ENCODE results near the gene ASCC1. TPM values are rescaled to one million over a fixed set of nuclear protein-coding genes. Genes with fewer than 3 reads are reported as not detected.
A peak's percentile ranks its signal among the peaks of the same experiment; 100 is the strongest.

Gene ASCC1
- total and polyA plus RNA-seq, 8 donors = 5.4 to 26.0 (median 16.0) TPM

- ATAC-seq (peak in 3 of 4 donors; percentile 15 to 45 (median 17)), DNase-seq (no peak), FAIRE-seq (no peak)
- 87 to 90% methylated on average over 9 of the region's 9 CpGs for WGBS, 2 donors
- intact Hi-C loops (cut with DNase I) = no loop called here
- Histone ChIP-seq H3K36me3 (peaks cover 0 to 6% (median 0%) of the 10 kb centered on the region in 3 donors), H3K4me3 (no peak overlapping the region), H3K27ac (no peak overlapping the region), H3K27me3 (peaks cover 0 to under 1% (median 0%) of the 10 kb centered on the region in 4 donors), H3K4me1 (peaks cover 20 to 22% (median 22%) of the 10 kb centered on the region in 3 donors), H3K9me3 (no peaks in the 10 kb centered on the region)
- TF ChIP-seq, protein P1, sequence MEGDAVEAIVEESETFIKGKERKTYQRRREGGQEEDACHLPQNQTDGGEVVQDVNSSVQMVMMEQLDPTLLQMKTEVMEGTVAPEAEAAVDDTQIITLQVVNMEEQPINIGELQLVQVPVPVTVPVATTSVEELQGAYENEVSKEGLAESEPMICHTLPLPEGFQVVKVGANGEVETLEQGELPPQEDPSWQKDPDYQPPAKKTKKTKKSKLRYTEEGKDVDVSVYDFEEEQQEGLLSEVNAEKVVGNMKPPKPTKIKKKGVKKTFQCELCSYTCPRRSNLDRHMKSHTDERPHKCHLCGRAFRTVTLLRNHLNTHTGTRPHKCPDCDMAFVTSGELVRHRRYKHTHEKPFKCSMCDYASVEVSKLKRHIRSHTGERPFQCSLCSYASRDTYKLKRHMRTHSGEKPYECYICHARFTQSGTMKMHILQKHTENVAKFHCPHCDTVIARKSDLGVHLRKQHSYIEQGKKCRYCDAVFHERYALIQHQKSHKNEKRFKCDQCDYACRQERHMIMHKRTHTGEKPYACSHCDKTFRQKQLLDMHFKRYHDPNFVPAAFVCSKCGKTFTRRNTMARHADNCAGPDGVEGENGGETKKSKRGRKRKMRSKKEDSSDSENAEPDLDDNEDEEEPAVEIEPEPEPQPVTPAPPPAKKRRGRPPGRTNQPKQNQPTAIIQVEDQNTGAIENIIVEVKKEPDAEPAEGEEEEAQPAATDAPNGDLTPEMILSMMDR (IDR thresholded peaks at IDR 0.05) = no peak
These were observed 119.7 kb downstream of the ASCC1 start for GRCh38 chr10:72096115-72097000.

DNA sequence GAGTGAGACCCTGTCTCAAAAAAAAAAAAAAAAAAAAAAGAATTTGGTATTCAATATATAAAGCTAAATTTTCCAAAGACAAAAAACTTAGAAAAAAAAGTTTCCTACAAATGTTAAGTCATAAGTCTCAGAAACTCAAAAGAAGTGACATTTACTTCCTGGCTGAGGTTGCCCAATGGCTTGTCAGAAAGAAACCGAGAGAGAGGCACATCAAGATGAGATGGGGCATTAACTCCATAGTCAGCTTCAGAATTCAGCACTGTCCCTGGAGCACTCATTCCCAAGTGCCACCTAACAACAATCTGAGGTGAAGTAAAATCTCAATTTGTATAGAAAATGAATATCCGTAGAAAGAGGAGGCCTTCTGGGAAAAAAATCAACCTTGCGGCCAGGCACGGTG, 120.9 kb downstream of the ASCC1 start:
- H3K27ac ChIP-seq = no peak overlapping the region
- H3K36me3 ChIP-seq = peaks cover 0 to 6% (median 0%) of the 10 kb centered on the region in 3 donors
- TF ChIP-seq, protein P1 (IDR thresholded peaks at IDR 0.05) = no peak
- H3K9me3 ChIP-seq = no peaks in the 10 kb centered on the region
- intact Hi-C loops (cut with DNase I) = no loop called here
- WGBS, 2 donors = 97 to 99% methylated on average over 4 of the region's 4 CpGs
- peaks cover 0 to 3% (median 0%) of the 10 kb centered on the region in 4 donors for H3K27me3 ChIP-seq
- no peak for DNase-seq
- H3K4me3 ChIP-seq = no peak overlapping the region
- H3K4me1 ChIP-seq = peaks cover 20 to 22% (median 22%) of the 10 kb centered on the region in 3 donors
- FAIRE-seq = no peak
- no peak for ATAC-seq

DNA sequence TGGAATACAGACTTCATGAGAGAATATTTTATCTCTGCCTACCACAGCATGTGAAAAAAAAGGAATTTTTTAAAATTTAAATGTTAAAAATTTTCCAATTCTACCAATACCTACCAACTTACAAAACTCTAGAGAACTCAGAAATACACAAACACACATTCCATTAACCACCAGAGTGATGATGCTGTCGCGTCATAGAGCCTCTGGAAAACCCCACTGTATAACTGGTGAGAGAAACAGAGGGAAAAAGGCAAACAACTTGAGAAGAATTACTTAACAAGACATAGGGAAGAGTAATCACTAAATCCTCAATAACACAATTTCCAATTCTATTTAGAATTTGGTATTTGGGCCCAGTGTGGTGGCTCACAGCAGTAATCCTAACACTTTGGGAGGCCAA, 121.5 kb downstream of the ASCC1 start:
- H3K4me3 ChIP-seq = no peak overlapping the region
- peaks cover 0 to 3% (median 0%) of the 10 kb centered on the region in 4 donors for H3K27me3 ChIP-seq
- no peaks in the 10 kb centered on the region for H3K9me3 ChIP-seq
- no peak for ATAC-seq
- H3K4me1 ChIP-seq = peaks cover 20 to 22% (median 22%) of the 10 kb centered on the region in 3 donors
- TF ChIP-seq, protein P1 (IDR thresholded peaks at IDR 0.05) = no peak
- 100% methylated on average over 2 of the region's 2 CpGs for WGBS, 2 donors
- no peak for DNase-seq
- H3K27ac ChIP-seq = no peak overlapping the region
- peaks cover 0 to 6% (median 0%) of the 10 kb centered on the region in 3 donors for H3K36me3 ChIP-seq
- FAIRE-seq = no peak
- intact Hi-C loops (cut with DNase I) = no loop called here

GRCh38 chr10:72093450-72093849, 122.6 kb downstream of the ASCC1 start:
- Histone ChIP-seq H3K4me3 (no peak overlapping the region), H3K27me3 (peaks cover 0 to 4% (median 0%) of the 10 kb centered on the region in 4 donors), H3K9me3 (no peaks in the 10 kb centered on the region), H3K36me3 (peaks cover 0 to 6% (median 0%) of the 10 kb centered on the region in 3 donors), H3K4me1 (peaks cover 16 to 19% (median 17%) of the 10 kb centered on the region in 3 donors), H3K27ac (no peak overlapping the region)
- DNase-seq (no peak), ATAC-seq (no peak), FAIRE-seq (no peak)
- TF ChIP-seq, protein P1 (IDR thresholded peaks at IDR 0.05) = no peak
- WGBS, 2 donors = 70 to 73% methylated on average over 4 of the region's 4 CpGs
- intact Hi-C loops (cut with DNase I) = no loop called here

DNA sequence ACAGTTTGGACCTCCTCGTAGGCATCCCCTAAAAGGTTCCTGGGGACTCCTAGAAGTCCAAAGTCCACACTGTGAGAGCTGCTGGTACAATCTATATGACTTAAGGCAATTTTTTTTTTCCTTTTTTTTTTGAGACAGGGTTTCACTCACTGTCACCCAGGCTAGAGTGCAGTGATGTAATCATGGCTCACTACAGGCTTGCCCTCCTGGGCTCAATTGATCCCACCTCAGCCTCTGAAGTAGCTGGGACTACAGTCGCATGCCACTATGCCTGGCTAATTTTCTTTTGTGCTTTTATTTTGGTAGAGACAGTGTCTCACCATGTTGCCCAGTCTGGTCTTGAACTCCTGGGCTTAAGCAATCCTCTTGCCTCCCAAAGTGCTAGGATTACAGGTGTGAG, 123.1 kb downstream of the ASCC1 start:
- WGBS, 2 donors = 94 to 95% methylated on average over 2 of the region's 2 CpGs
- no peak overlapping the region for H3K27ac ChIP-seq
- TF ChIP-seq, protein P1 (IDR thresholded peaks at IDR 0.05) = no peak
- no peaks in the 10 kb centered on the region for H3K9me3 ChIP-seq
- H3K4me1 ChIP-seq = peaks cover 12 to 16% (median 14%) of the 10 kb centered on the region in 3 donors
- H3K36me3 ChIP-seq = peaks cover 0 to 6% (median 0%) of the 10 kb centered on the region in 3 donors
- H3K27me3 ChIP-seq = peaks cover 0 to 9% (median 2%) of the 10 kb centered on the region in 4 donors
- H3K4me3 ChIP-seq = no peak overlapping the region
- FAIRE-seq (no peak), ATAC-seq (no peak), DNase-seq (no peak)
- intact Hi-C loops (cut with DNase I) = no loop called here

Measured in pancreas (tissue), 10 donors.